Measurements from ENCODE around the gene PPP2R3A.
"Not testable (repeated sequence)": the region's sequence is repeated elsewhere in the genome, so short reads cannot be mapped to it uniquely, and the experiment has no call there.

The PPP2R3A gene

GRCh38 chr3:136189859-136190617, 224.5 kb downstream of the PPP2R3A start:
- Histone ChIP-seq H3K9me3 (ENCODE audit: control insufficient read depth in 1 of 2, low read length in 2 of 2) (no peaks in the 10 kb centered on the region), H3K36me3 (ENCODE audit: control insufficient read depth in 1 of 2, insufficient read depth in 2 of 2, low read length in 2 of 2) (peaks cover 0 to 5% of the 10 kb centered on the region in 2 donors), H3K4me1 (ENCODE audit: control insufficient read depth in 1 of 2, insufficient read depth in 2 of 2, low read length in 2 of 2) (peaks cover 4 to 54% of the 10 kb centered on the region in 2 donors), H3K27me3 (ENCODE audit: low read depth, low read length) (no peaks in the 10 kb centered on the region), H3K4me3 (ENCODE audit: low read depth in 1 of 2, low read length in 2 of 2) (no peak overlapping the region), H3K27ac (ENCODE audit: low read length) (no peak overlapping the region)

- Histone ChIP-seq H3K27ac (ENCODE audit: low read length) (peak overlapping the region; percentile 23), H3K4me1 (ENCODE audit: control insufficient read depth in 1 of 2, insufficient read depth in 2 of 2, low read length in 2 of 2) (peaks cover 6 to 37% of the 10 kb centered on the region in 2 donors), H3K36me3 (ENCODE audit: control insufficient read depth in 1 of 2, insufficient read depth in 2 of 2, low read length in 2 of 2) (peaks cover 0 to 19% of the 10 kb centered on the region in 2 donors), H3K4me3 (ENCODE audit: low read depth in 1 of 2, low read length in 2 of 2) (peak overlapping the region; percentile 95 to 98)
- not testable (repeated sequence) for H3K27me3 ChIP-seq (ENCODE audit: low read depth, low read length); H3K9me3 ChIP-seq (ENCODE audit: control insufficient read depth in 1 of 2, low read length in 2 of 2)
Measured at GRCh38 chr3:136192195-136192594, 226.7 kb downstream of the PPP2R3A start.

GRCh38 chr3:136192831-136193230, 227.3 kb downstream of the PPP2R3A start:
- peaks cover 11 to 34% of the 10 kb centered on the region in 2 donors for H3K4me1 ChIP-seq (ENCODE audit: control insufficient read depth in 1 of 2, insufficient read depth in 2 of 2, low read length in 2 of 2)
- peak overlapping the region; percentile 95 to 98 for H3K4me3 ChIP-seq (ENCODE audit: low read depth in 1 of 2, low read length in 2 of 2)
- H3K36me3 ChIP-seq (ENCODE audit: control insufficient read depth in 1 of 2, insufficient read depth in 2 of 2, low read length in 2 of 2) = peaks cover 0 to 20% of the 10 kb centered on the region in 2 donors
- H3K27me3 ChIP-seq (ENCODE audit: low read depth, low read length) = no peaks in the 10 kb centered on the region
- no peaks in the 10 kb centered on the region for H3K9me3 ChIP-seq (ENCODE audit: control insufficient read depth in 1 of 2, low read length in 2 of 2)
- H3K27ac ChIP-seq (ENCODE audit: low read length) = peak overlapping the region; percentile 93

GRCh38 chr3:136193278-136194054, 227.9 kb downstream of the PPP2R3A start:
- no peaks in the 10 kb centered on the region for H3K9me3 ChIP-seq (ENCODE audit: control insufficient read depth in 1 of 2, low read length in 2 of 2)
- peak overlapping the region; percentile 95 to 98 for H3K4me3 ChIP-seq (ENCODE audit: low read depth in 1 of 2, low read length in 2 of 2)
- H3K27me3 ChIP-seq (ENCODE audit: low read depth, low read length) = no peaks in the 10 kb centered on the region
- peaks cover 0 to 20% of the 10 kb centered on the region in 2 donors for H3K36me3 ChIP-seq (ENCODE audit: control insufficient read depth in 1 of 2, insufficient read depth in 2 of 2, low read length in 2 of 2)
- peak overlapping the region; percentile 93 for H3K27ac ChIP-seq (ENCODE audit: low read length)
- peaks cover 11 to 34% of the 10 kb centered on the region in 2 donors for H3K4me1 ChIP-seq (ENCODE audit: control insufficient read depth in 1 of 2, insufficient read depth in 2 of 2, low read length in 2 of 2)

GRCh38 chr3:136194409-136195257, 229.1 kb downstream of the PPP2R3A start:
- Histone ChIP-seq H3K27ac (ENCODE audit: low read length) (peak overlapping the region; percentile 93), H3K4me1 (ENCODE audit: control insufficient read depth in 1 of 2, insufficient read depth in 2 of 2, low read length in 2 of 2) (peaks cover 11 to 31% of the 10 kb centered on the region in 2 donors), H3K4me3 (ENCODE audit: low read depth in 1 of 2, low read length in 2 of 2) (peak overlapping the region; percentile 95 to 98), H3K27me3 (ENCODE audit: low read depth, low read length) (no peaks in the 10 kb centered on the region), H3K9me3 (ENCODE audit: control insufficient read depth in 1 of 2, low read length in 2 of 2) (no peaks in the 10 kb centered on the region), H3K36me3 (ENCODE audit: control insufficient read depth in 1 of 2, insufficient read depth in 2 of 2, low read length in 2 of 2) (peaks cover 0 to 20% of the 10 kb centered on the region in 2 donors)

- Histone ChIP-seq H3K4me1 (ENCODE audit: control insufficient read depth in 1 of 2, insufficient read depth in 2 of 2, low read length in 2 of 2) (peaks cover 11 to 25% of the 10 kb centered on the region in 2 donors), H3K36me3 (ENCODE audit: control insufficient read depth in 1 of 2, insufficient read depth in 2 of 2, low read length in 2 of 2) (peaks cover 0 to 20% of the 10 kb centered on the region in 2 donors), H3K9me3 (ENCODE audit: control insufficient read depth in 1 of 2, low read length in 2 of 2) (no peaks in the 10 kb centered on the region), H3K27ac (ENCODE audit: low read length) (peak overlapping the region; percentile 93), H3K27me3 (ENCODE audit: low read depth, low read length) (no peaks in the 10 kb centered on the region), H3K4me3 (ENCODE audit: low read depth in 1 of 2, low read length in 2 of 2) (peak overlapping the region; percentile 95 to 98)
Measured at GRCh38 chr3:136195258-136196063, 229.9 kb downstream of the PPP2R3A start.

GRCh38 chr3:136196064-136196400, 230.5 kb downstream of the PPP2R3A start, which contains the start of gene MSL2:
Gene MSL2 (minus strand): TSS chr3:136196335. CDS start chr3:136195113, 1,222 bp downstream.
- Histone ChIP-seq H3K4me1 (ENCODE audit: control insufficient read depth in 1 of 2, insufficient read depth in 2 of 2, low read length in 2 of 2) (peaks cover 11 to 22% of the 10 kb centered on the region in 2 donors), H3K4me3 (ENCODE audit: low read depth in 1 of 2, low read length in 2 of 2) (peak within 1 kb of the TSS; percentile 95 to 98), H3K36me3 (ENCODE audit: control insufficient read depth in 1 of 2, insufficient read depth in 2 of 2, low read length in 2 of 2) (peaks cover 0 to 20% of the 10 kb centered on the region in 2 donors), H3K9me3 (ENCODE audit: control insufficient read depth in 1 of 2, low read length in 2 of 2) (no peaks in the 10 kb centered on the region), H3K27ac (ENCODE audit: low read length) (peak within 1 kb of the TSS; percentile 93), H3K27me3 (ENCODE audit: low read depth, low read length) (no peaks in the 10 kb centered on the region)

GRCh38 chr3:136196401-136197158, 231.1 kb downstream of the PPP2R3A start:
- no peaks in the 10 kb centered on the region for H3K9me3 ChIP-seq (ENCODE audit: control insufficient read depth in 1 of 2, low read length in 2 of 2)
- H3K27ac ChIP-seq (ENCODE audit: low read length) = peak overlapping the region; percentile 92
- peak overlapping the region; percentile 71 to 95 for H3K4me3 ChIP-seq (ENCODE audit: low read depth in 1 of 2, low read length in 2 of 2)
- peaks cover 11 to 18% of the 10 kb centered on the region in 2 donors for H3K4me1 ChIP-seq (ENCODE audit: control insufficient read depth in 1 of 2, insufficient read depth in 2 of 2, low read length in 2 of 2)
- peaks cover 0 to 20% of the 10 kb centered on the region in 2 donors for H3K36me3 ChIP-seq (ENCODE audit: control insufficient read depth in 1 of 2, insufficient read depth in 2 of 2, low read length in 2 of 2)
- no peaks in the 10 kb centered on the region for H3K27me3 ChIP-seq (ENCODE audit: low read depth, low read length)

- H3K4me3 ChIP-seq (ENCODE audit: low read depth in 1 of 2, low read length in 2 of 2) = peak overlapping the region; percentile 71 to 95
- H3K4me1 ChIP-seq (ENCODE audit: control insufficient read depth in 1 of 2, insufficient read depth in 2 of 2, low read length in 2 of 2) = peaks cover 11 to 13% of the 10 kb centered on the region in 2 donors
- H3K36me3 ChIP-seq (ENCODE audit: control insufficient read depth in 1 of 2, insufficient read depth in 2 of 2, low read length in 2 of 2) = peaks cover 0 to 20% of the 10 kb centered on the region in 2 donors
- H3K27ac ChIP-seq (ENCODE audit: low read length) = peak overlapping the region; percentile 92
- H3K27me3 ChIP-seq (ENCODE audit: low read depth, low read length) = no peaks in the 10 kb centered on the region
- no peaks in the 10 kb centered on the region for H3K9me3 ChIP-seq (ENCODE audit: control insufficient read depth in 1 of 2, low read length in 2 of 2)
Measured at GRCh38 chr3:136197159-136197793, 231.7 kb downstream of the PPP2R3A start.
